ENCODE data around the gene DDX39B.
"Not testable (repeated sequence)": the region's sequence is repeated elsewhere in the genome, so short reads cannot be mapped to it uniquely, and the experiment has no call there.

DDX39B gene

DNA sequence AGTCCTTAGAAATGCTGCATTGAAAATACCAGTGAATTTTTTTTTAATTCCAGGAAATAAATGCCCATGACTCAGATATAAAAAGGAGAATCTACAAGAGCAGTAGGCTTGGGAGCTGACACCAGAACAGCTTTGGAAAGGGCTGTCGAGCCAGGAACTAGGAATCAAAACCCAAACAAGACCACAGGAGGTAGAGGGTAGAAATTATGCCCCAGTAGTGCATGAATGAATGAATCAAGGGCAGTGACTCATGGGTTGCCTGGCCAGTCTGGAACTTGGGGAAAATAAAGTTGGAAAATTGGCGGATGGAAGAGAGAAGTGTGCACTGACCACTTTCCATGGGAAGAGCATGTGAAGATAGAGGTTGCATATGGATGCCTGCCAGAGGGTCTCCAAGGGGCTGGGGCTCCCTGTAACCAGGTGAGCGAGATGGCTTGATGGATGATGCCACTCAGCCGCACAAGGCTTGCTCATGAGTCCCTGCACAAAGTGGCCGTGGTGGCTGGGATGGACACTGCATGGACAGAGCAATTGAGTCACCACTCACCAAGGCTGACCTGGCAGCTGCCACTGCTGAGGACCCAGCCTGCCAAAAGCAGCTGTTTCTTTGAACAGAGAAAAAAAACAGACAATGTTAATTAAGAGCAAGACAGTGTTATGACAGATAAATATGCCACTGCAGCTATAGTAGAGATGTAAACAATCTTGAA lies 28.2 kb downstream of the DDX39B start:
- ChIA-PET CTCF (interaction anchor here (0.6 to 2.0 kb wide), 3 partner anchors 20 to 112 kb away, joined by 3 to 10 read pairs (median 6); partner anchors contain the start of gene ATP6V1G2), POLR2A (no interaction called here)
- no peaks in the 10 kb centered on the region for H3K9me3 ChIP-seq (ENCODE audit: control insufficient read depth, insufficient read depth, low read depth, low read length)
- no peak overlapping the region for H3K27ac ChIP-seq (ENCODE audit: extremely low read depth, low read depth, low read length)
- TF ChIP-seq ZFP69B (tag by site-specific recombination; IDR thresholded peaks at IDR 0.05): no peak
- TF ChIP-seq REPIN1 (tag by site-specific recombination; IDR thresholded peaks at IDR 0.05; ENCODE audit: low read depth): no peak
- H3K4me1 ChIP-seq (ENCODE audit: control insufficient read depth, insufficient read depth, low read length): no peaks in the 10 kb centered on the region
- peaks cover 0 to 8% of the 10 kb centered on the region in 2 experiments; a peak in 2 of 3 replicates for H3K36me3 ChIP-seq (ENCODE audit: control insufficient read depth in 2 of 2, insufficient read depth in 1 of 2, low read length in 2 of 2)
- no peak overlapping the region for H3K4me3 ChIP-seq (ENCODE audit: low read depth, low read length)

DNA sequence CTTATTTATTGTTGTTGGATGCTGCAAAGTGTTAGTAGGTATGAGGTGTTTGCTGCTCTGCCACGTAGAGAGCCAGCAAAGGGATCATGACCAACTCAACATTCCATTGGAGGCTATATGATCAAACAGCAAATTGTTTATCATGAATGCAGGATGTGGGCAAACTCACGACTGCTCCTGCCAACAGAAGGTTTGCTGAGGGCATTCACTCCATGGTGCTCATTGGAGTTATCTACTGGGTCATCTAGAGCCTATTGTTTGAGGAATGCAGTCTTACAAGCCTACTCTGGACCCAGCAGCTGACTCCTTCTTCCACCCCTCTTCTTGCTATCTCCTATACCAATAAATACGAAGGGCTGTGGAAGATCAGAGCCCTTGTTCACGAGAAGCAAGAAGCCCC lies 31.8 kb downstream of the DDX39B start:
- ChIA-PET CTCF (no interaction called here), POLR2A (interaction anchor here (1.3 kb wide), 1 partner anchor 16 kb away, joined by 3 read pairs; no protein-coding TSS in a partner anchor)
- H3K4me1 ChIP-seq (ENCODE audit: control insufficient read depth, insufficient read depth, low read length): no peaks in the 10 kb centered on the region
- no peak overlapping the region for H3K4me3 ChIP-seq (ENCODE audit: low read depth, low read length)
- no peaks in the 10 kb centered on the region for H3K9me3 ChIP-seq (ENCODE audit: control insufficient read depth, insufficient read depth, low read depth, low read length)
- no peak overlapping the region for H3K27ac ChIP-seq (ENCODE audit: extremely low read depth, low read depth, low read length)
- TF ChIP-seq ZNF777 (tag by site-specific recombination; IDR thresholded peaks at IDR 0.05; ENCODE audit: borderline replicate concordance): no peak
- peak; percentile 100 for TF ChIP-seq ZNF544 (tag by site-specific recombination; IDR thresholded peaks at IDR 0.05)
- peaks cover 0 to 37% of the 10 kb centered on the region in 2 experiments; a peak in 2 of 3 replicates for H3K36me3 ChIP-seq (ENCODE audit: control insufficient read depth in 2 of 2, insufficient read depth in 1 of 2, low read length in 2 of 2)

DNA sequence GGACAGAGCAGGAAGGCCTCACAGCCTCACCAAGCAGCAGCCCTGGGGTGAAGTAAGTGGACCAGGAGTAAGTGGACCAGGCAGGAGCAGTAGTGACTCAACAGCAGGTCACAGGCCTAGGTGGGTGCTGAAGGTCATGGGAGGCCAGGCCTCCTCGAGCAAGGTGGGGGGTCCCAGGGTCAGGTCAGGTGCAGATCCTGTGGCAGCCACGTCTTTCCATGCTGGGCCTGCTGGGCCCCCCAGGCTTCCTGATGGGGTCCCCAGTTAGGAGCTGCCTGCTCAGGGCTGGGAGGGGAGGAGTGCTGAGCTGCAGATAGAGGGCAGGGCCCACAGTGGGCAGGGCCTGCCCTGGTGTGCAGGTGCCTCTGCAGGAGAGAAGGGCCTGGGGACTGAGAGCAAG lies 32.8 kb downstream of the DDX39B start:
- peaks cover 0 to 37% of the 10 kb centered on the region in 2 experiments; a peak in 2 of 3 replicates for H3K36me3 ChIP-seq (ENCODE audit: control insufficient read depth in 2 of 2, insufficient read depth in 1 of 2, low read length in 2 of 2)
- H3K4me3 ChIP-seq (ENCODE audit: low read depth, low read length); H3K4me1 ChIP-seq (ENCODE audit: control insufficient read depth, insufficient read depth, low read length); POLR2A ChIA-PET; H3K9me3 ChIP-seq (ENCODE audit: control insufficient read depth, insufficient read depth, low read depth, low read length); H3K27ac ChIP-seq (ENCODE audit: extremely low read depth, low read depth, low read length): not testable (repeated sequence)
- CTCF ChIA-PET: interaction anchor here (0.6 kb wide), 1 partner anchor 9 kb away, joined by 3 read pairs; no protein-coding TSS in a partner anchor

DNA sequence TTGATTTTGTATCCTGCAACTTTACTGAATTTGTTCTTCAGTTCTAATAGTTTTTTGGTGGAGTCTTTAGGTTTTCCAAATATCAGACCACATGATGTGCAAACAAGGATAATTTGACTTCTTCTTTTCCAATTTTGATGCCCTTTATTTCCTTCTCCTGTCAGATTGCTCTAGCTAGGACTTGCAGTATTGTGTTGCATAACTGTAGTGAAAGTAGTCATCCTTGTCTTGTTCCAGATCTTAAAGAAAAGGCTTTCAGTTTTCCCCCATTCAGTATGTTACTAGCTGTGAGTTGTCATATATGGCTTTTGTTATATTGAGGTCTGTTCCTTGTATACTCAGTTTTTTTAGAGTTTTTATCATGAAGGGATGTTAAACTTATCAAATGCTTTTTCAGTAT lies 39.2 kb downstream of the DDX39B start:
- CTCF ChIA-PET: interaction anchor here (0.6 to 2.5 kb wide), 3 partner anchors 9 to 136 kb away, joined by 3 to 10 read pairs (median 8); no protein-coding TSS in a partner anchor
- peaks cover 0 to 20% of the 10 kb centered on the region in 2 experiments; a peak in 1 of 3 replicates for H3K36me3 ChIP-seq (ENCODE audit: control insufficient read depth in 2 of 2, insufficient read depth in 1 of 2, low read length in 2 of 2)
- POLR2A ChIA-PET: interaction anchor here (0.8 to 1.4 kb wide), 3 partner anchors 27 to 119 kb away, joined by 3 to 5 read pairs (median 4); partner anchors contain the start of gene DDX39B

DNA sequence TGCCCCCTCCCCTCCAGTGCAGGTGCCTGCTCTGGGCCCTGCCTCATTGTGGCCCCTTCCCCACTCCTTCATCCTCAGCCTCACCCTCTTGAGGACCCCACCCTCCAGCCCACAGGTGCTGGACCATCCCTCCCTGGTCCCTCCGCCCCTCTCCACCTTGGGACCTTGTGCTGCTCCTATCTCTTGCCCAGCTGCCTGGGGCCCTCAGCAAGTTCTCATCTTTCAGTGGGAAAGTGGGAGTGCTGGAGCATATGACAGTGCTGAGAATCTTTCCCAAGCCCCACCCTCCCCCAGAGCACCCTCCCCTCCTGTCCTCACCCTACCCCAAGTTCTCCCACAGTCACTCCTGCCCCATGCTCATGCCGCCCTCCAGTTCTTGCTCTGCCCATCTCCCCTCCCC lies 42.2 kb downstream of the DDX39B start:
- H3K9me3 ChIP-seq (ENCODE audit: control insufficient read depth, insufficient read depth, low read depth, low read length); CTCF ChIA-PET; H3K4me1 ChIP-seq (ENCODE audit: control insufficient read depth, insufficient read depth, low read length); H3K36me3 ChIP-seq (ENCODE audit: control insufficient read depth in 2 of 2, insufficient read depth in 1 of 2, low read length in 2 of 2); H3K27ac ChIP-seq (ENCODE audit: extremely low read depth, low read depth, low read length); H3K4me3 ChIP-seq (ENCODE audit: low read depth, low read length): not testable (repeated sequence)
- POLR2A ChIA-PET: interaction anchor here (0.7 kb wide), 1 partner anchor 42 kb away, joined by 3 read pairs; the partner anchor contains the start of gene DDX39B
- TF ChIP-seq SP3 (tag by site-specific recombination; IDR thresholded peaks at IDR 0.05) (peak; percentile 21; the same call in 1 of the 2 replicates), SP2 (tag by site-specific recombination; IDR thresholded peaks at IDR 0.05) (peak; percentile 17; the same call in 1 of the 2 replicates), KLF1 (tag by site-specific recombination; IDR thresholded peaks at IDR 0.05) (peak; percentile 87)
- TF ChIP-seq, protein P1, sequence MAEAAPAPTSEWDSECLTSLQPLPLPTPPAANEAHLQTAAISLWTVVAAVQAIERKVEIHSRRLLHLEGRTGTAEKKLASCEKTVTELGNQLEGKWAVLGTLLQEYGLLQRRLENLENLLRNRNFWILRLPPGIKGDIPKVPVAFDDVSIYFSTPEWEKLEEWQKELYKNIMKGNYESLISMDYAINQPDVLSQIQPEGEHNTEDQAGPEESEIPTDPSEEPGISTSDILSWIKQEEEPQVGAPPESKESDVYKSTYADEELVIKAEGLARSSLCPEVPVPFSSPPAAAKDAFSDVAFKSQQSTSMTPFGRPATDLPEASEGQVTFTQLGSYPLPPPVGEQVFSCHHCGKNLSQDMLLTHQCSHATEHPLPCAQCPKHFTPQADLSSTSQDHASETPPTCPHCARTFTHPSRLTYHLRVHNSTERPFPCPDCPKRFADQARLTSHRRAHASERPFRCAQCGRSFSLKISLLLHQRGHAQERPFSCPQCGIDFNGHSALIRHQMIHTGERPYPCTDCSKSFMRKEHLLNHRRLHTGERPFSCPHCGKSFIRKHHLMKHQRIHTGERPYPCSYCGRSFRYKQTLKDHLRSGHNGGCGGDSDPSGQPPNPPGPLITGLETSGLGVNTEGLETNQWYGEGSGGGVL (tag by site-specific recombination; IDR thresholded peaks at IDR 0.05): 0 out of 2 replicates have a peak, but pooled peaks have one; percentile 7

More for the DNA sequence above, 39.2 kb downstream of the DDX39B start:
- TF ChIP-seq, protein P2, sequence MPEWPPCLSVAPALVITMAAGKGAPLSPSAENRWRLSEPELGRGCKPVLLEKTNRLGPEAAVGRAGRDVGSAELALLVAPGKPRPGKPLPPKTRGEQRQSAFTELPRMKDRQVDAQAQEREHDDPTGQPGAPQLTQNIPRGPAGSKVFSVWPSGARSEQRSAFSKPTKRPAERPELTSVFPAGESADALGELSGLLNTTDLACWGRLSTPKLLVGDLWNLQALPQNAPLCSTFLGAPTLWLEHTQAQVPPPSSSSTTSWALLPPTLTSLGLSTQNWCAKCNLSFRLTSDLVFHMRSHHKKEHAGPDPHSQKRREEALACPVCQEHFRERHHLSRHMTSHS (tag by site-specific recombination; IDR thresholded peaks at IDR 0.05): no peak
- peak; percentile 40; the same call in 1 of the 2 replicates for TF ChIP-seq PRDM1 (tag by site-specific recombination; IDR thresholded peaks at IDR 0.05)
- Histone ChIP-seq H3K9me3 (ENCODE audit: control insufficient read depth, insufficient read depth, low read depth, low read length) (no peaks in the 10 kb centered on the region), H3K27ac (ENCODE audit: extremely low read depth, low read depth, low read length) (no peak overlapping the region), H3K4me3 (ENCODE audit: low read depth, low read length) (no peak overlapping the region), H3K4me1 (ENCODE audit: control insufficient read depth, insufficient read depth, low read length) (no peaks in the 10 kb centered on the region)
